Ammon's horn (tissue), 1 donor: ENCODE measurements around the gene ASB18.

Experiments
- DNase-seq: peaks from one replicate; pipeline ENCODE4 v3.0.0-alpha.2; 2016; ENCODE audit warnings: low spot score

Gene ASB18

DNA sequence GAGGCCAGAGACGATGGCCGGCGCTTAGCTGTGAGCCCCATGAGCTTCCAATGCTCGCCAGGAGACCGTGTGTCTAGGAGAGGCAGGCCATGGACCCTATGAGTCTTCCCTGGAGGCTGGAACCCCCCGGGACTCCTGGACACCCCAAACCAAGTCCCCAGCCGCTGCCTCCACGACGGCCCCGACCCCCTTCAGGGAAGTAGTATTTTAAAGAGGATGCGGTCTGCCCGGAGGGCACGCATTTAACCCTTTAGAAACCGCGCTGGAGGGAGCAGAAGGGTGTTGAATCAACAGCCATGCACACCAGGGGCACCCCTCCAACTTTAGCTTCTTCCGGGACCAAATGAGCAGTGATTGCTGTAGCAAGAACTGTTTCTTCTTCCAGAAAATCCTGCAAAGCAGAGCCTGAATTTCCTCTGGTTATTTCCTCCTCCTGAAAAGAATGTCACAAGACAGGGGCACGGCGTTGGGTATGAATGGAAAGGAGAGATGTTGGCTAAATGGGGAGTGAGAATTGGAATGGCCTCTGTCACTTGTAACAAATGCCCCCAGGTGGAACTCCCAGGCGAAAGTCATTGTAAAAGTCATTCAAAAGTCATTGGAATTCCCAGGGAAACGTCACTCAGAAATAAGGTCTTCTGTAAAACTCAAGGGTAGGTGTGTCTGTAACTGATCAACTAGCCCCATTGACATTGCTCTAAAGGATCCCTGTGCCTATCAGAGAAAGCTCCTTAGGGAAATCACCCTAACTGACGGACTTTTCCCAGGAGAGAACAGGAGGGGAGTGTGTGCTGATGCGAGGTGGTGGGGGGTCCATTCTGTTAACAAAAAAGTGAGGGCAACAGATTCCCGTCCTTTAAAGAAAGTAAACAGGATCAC is 90.2 kb downstream of the ASB18 start:
- no peak for DNase-seq

DNA sequence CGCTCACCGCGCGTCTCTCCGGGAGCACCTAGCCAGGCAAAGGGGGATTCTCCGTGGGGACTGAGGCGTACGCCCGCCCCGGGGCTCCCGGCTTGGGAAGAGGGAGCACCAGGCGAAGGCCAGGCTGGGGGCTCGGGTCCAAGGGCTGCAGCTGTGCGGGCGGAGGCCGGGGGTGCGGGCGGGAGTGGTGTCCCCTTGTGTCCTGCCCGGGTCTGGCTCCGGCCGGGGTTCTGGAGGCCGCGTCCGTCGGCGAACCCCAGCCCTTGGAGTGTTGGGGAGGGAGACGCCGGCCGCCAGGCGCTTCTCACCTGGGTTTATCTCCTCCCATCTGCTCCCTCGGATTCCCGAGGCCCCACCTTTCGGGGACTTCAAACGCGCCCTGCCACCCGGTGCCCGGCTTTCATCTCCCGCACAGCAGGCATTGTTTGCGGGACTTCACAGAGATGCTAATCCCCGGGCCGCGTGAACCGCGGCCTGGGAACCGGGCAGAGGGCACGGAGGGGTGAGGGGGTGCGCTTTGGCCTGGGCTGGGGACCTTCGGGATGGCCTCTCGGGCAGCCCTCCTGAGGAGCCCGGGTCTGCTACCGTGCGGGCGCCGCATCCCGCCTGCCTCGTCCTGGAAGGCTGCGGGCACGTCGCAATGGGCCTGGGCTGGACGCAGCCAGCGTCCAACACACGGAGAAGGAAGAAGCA is 91.0 kb downstream of the ASB18 start:
- no peak for DNase-seq

DNA sequence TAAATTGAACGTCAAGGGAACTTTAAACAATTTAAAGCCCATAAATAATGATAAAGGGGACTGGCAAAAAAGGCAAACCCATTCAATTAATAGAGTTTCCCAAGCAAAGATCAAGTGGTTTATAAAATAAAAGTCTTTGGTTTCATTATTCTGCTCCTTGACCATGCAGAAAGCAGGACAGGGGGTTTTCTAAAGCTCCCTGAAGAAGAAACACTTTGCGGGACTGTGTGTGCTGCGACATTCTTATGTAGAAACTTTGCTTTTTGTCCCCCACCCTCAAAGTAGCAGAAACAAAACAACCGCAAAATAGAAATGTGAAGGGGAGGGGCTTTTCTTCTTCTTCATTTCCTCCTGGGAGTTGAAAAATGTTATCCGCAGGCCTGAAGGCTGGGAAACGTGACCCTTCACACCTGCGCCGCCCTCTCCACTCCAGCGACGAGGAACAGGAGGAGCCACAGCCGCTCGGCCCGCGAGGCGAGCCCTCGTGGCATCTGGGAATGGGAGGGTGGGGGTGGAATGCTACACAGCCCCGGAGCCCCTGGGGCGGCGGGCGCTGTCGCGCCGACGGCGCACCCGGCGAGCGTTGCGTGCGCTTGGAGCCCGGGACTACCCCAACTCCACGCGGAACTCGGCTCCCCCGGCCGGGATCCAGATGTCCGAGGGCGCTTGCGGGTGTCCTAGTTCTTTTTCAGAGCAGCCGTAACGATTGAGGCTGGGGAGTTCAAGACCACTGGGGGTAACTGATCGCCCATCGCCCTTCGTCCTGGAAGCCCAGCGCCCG is 91.8 kb downstream of the ASB18 start:
- DNase-seq = no peak

DNA sequence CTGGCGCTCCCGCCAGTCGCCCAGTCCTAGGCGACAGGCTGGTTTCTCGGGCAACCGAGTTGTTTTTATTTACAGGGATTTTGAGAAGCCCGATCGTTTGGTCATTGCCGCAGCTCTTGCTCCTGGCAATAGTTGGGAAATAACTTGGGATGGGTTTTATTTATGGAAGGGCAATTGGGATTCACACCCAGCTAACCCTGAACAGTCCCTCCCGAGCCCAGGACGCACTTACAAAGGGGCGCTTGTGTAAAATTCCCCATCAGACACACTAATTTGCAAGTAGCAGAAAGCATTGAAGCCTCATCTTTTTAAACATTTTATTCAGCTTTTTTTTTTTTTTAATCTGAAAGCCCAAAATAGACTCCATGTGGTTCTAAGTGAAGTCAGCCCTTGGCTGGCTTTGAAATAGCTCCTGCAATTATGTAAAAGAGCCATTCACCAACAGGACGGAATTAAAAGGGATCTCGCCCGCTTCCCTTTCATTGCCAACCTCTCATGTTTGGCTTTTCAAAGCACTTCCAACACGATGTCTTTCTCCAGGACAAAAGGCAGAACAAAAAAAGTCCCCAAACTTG is 92.4 kb downstream of the ASB18 start:
- DNase-seq = peak; percentile 18

DNA sequence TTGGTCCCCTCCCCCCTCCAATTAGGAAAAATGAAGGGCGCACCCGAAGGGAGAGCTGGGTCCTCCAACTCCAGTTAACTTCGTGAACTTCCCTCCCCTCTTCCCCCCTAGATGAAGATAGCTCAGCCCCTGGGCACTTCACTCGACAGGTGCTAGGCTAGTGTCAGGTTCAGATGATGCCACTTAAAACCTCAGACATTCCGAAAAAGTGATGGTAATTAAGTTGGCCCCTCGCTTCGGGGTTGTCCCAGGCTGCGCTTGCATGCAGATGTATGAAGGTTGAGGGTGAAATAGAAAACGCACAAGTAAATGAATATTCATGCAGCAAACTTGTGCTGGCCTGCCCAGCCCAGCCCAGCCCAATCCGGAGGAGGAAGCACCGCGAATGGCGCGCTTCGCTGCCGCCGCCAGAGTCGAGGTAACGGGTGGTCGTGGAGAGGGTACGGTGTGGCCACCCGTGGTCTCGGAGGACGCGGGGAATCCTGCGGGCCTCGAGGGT is 93.0 kb downstream of the ASB18 start:
- DNase-seq = no peak

DNA sequence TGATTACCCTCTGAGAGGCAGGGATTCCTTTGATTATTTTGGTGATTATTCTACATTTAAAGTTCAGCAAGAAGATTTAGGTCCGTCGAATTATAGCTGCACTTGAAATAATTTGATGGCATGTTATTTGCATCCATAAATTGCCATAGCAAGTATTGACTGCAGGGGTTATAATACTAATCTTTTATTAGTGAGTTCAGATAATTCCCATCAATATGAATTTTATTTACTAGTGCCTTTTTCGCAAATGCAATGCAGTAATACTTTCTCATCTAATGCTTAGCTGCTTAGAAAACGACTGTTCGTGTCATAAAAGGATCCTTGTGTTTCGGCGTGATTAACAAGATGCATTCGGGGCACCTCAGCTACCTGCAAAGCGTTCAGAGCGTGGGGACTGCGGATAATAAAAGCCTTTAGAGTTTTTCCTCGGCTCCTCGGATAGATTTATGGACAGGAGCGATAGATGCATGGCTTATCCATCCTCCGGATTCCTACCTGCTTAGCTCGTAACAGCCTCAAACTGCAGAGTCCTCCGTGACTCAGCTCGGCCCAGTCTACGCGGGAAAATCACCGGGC is 93.5 kb downstream of the ASB18 start:
- no peak for DNase-seq

DNA sequence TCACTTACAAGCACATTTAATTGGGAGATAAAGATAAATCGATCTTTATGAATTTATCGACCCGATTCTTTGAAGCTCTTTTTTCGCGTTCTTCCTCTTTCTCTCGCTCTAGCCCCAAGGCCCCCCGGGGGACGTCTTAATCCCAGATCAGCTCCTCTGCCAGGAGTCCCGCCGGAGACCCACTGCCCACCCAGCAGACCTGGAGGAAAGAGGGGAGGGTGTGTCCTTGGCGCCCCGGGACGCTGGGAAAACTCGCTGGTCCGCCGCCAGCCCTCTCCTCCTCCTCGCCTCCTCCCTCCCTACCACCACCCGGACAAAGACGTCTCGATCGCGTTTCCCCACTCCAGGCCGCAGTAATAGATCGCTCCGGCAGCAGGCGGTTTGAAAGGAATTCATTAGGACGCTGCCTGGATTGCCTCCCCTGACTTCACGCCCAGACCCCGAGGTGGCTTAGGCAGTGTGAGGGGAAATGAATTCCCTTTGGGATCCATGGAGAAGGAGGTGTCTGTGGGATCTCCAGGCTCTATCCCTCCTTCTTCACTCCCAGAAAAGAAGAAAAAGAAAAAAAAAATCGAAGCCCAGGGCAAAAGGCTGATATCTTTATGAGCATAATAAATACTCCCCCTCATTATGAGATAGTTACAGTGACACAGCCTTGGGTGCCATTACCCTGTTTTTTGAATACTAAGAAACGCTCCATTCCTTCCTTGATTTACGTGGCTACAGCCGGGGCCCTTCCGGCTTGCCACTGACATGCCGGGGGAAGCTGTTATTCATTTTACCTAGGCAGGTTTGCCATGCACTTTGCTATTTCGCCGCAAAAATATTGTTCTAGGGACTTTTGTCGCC is 94.2 kb downstream of the ASB18 start:
- DNase-seq = no peak

DNA sequence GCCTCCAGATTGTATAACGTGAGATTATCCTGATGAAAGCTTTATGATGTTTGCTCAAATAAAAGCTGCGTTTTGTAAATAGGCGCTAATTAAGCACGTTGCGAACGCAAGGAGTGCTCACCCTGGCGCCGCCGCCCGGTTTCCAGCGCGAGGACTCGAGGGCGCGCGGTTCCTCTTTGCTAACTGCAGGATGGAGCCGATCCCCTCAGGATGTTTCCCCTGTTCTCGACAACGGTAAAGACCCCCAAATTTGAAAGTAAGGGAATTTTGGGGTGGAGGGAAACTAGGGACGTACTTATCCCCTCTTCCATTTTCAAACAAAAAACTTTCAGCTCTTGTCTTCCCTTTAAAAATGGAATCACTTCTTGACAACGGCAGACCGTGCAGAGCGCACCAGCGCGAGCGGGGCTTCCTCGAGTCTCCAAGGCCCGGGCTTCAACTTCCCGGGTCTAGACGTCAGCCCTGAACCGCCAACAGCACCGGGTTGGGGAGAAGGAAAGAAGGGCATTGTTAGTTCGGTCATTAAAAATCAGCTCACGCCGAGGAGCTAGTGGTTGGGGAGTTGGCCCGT is 95.0 kb downstream of the ASB18 start:
- DNase-seq = no peak

DNA sequence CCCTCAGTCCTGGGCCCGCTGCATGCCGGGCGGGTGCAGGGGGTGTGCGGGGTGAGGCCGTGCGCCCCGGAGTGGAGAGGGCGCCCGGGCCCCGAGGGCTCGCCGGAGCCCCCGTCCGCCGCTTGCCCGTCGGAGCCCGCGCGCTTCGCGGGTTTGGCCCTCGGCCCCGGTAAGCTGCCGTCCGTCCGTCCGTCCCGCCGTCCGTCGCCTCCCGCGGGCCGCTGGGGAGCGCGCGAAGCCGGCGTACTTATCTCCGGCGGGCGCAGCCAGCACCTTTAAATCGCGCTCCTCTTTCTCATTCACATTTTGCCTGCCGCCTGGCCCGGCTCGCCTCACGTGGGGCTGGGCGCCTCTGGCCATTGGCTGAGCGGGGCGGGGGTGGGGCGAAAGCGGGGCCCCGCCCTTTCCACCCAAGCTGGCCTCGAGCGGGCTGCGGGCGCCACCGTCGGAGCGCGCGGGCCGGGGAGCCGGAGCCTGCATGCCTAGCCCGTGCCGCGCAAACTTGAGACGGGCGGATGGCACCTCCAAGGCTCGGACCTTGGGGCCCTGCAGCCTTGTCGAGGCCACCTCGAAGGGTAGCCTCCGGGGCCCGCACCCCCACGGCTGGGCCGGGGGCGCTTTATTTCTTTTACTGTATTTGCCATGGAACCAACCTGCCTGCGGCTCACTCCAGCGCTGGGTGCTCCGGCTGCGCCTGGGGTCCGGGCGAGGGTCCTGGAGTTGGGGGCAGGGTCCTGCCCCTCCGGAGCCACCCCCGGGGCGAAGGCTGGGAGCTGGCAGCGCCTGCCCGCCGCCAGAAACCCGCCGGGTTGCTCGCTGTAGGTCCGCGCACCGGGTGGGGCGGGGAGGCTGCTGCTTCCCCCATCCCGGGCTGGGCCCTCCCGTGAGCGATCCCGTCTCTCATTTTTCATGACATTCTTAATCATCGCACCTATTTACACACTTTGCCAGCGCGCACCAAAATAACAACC is 95.8 kb downstream of the ASB18 start, which contains the start of gene GBX2:
GBX2 (minus strand) TSS at position 277 of the 971 bp plus-strand sequence. CDS start 415 bp downstream, outside the sequence.
- DNase-seq = no peak

DNA sequence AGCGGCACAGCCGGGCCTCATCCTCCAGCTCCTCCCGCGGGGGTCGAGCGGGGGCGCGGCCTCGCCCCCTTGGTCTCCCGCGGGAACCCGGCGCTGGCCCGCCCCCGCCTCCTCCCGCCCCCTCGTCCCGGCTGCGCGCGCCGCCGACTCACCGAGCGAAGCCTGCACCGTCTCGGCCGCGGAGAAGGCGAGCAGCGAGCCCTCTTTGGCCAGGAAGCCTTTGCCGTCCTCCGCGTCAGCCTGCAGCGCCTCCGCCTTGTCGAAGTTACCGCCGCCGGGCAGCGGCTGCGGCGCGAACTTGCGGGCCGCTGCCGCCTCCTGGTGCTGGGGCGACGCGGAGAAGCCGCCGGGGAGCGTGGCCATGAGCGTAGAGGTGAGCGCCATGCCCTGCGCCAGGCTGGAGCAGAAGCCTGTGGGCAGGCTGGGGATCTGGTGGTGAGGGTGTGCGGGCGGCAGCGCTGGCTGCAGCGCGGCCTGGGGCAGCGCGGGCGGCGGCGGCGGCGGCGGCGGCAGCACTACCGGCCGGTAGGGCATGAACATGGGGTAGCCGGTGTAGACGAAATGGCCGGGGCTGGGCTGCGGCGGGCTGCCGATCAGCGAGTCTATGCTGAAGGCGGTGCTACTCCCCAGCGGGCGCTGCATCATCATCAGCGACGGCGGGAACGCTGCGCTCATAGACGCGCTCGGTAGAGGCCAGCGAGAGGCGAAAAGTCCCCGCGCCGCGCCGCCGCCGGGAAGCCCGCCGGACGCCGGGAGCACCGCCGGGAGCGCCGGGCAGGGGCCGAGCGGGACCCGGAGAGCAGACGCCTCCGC is 96.7 kb downstream of the ASB18 start:
- no peak for DNase-seq

DNA sequence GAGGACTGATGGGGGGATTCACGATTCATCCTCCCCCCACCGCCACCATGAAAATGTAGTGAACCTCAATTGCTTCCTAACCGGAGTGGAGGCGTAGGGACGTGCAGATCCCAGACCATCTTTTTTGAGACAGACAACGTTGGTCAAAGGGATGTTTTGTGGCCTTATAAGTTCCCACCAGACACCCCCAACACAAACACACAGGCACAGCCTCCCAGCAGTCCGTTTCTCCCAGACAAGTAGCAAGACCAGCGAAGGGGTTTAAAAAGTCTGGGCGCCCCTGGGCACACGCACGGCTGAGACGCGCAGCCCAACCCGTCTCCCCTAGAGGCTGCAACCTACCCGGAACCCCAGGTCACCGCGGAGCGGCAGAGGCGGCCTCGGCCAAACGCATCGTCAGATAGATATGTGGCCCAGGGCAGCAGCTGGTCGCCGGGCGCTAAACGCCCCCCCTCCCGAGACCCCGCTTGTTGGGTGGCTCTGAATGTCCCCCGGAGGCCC is 97.4 kb downstream of the ASB18 start:
- DNase-seq = no peak

DNA sequence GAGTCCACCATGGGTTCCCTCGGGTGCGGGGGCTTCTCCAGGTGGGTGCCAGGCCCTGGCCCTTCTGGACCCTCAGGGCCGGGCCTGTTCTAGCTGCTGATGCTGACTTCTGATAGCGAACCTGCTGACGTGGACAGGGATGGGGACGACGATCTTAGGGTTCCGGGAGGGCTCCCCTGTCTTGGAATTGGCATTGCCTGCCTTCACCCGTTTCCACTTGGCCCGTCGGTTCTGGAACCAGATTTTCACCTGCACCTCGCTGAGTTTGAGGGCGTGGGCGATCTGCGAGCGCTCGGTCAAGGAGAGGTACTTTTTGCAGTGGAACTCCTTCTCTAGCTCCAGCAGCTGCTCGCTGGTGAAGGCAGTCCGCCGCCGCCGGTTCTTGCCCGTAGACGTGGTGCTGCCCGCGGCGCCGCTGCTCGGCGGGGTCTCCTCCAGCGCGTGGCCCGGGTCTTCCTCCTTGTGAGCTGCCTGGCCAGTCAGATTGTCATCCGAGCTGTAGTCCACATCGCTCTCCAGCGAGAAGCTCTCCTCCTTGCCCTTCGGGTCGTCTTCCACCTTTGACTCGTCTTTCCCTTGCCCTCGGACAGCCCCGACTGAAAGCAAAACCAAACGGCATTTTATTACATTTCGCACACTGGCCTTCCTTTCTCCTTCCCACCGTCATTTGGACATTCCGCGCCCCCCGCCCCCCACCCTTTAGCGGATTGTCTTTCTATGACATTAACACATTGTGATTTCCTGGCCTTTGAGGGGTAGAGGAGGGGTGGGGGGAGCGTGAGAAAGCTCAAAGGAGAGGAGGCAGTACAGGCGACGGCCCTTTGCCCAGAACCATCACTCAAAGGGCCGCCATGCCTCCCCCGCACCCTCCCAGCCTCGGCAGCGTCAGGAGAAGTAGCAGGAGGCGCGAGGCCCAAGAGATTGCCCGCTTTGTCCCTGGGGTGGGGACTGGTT is 98.1 kb downstream of the ASB18 start:
- no peak for DNase-seq

DNA sequence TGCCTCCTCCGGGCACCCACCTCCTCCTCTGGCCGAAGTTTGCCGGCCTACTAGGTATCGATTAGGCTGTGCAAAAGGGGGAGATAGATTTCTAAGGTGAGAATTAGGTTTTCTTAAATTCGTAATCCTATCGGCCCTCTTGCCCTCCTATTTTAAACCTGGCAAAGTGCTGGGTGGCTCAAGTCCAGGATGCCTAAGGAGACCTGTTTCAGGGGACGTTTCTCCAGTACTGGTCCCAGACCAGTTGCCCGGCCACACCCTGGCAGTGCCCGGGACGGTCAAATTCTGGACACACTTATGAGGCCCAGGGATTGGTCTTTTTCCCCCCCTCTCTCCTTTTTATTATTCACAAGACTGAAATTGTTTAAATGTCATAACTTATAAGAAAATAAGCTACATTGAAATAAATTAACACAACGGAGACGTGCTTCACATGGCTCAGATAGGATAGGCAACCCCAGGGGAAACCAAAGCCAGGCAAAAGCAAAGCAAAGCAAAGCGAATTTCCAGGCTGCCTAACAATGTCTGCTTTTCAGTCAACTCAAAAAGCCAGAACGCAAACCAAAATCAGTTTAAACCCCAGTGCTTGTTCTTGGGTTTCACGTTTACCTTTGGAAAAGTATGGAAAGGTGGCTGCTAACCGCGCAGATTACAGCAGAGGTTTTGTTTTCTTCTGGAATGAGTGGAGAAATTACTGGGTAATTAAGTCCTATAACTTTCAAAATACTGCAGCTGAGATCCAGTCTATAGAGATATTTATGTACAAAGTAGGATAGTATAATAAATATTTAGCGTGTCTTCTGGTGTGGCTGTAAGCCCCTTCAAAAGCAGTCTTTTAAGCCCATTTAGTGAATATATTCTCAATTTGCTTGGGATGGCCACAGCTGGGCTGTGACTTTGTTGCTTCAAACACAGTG is 99.0 kb downstream of the ASB18 start:
- DNase-seq = no peak

DNA sequence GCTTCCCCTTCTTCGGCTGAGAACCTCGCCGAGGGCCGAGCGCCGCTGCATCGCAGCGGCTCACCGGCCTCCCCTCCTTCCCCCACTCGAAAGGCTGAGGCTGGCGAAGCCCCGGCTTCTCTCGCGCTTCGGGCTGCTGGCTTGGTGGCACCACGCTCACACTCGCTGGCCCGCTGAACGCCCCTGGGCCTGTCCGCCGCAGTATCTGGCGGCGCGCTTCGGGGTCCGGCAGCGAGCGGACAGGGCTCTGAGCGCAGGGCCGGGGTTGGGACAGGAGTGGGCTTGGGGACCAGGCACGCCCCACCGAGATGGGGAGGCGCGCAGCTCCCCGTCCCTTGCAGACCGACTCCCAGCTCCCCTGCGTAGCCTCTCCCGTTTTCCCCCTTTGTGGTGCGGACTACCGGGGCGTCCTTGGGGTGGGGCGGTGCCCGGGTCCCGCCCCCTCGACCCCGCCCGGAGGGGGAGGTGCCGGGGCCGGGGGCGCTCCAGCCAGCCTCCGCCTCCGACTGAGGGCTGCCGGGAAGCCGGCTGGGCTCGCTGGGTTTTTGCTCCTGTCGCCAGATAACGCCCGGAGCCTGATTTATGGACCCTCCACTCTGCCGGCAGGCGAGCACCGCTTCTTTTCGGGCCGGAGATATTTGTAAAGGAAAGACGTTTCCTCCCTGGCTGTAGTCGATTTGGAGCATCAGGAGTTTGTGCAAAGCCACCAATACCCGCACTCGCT is 99.8 kb downstream of the ASB18 start:
- no peak for DNase-seq
